Heart left ventricle (tissue), 13 donors: ENCODE results near the gene OS9.

Experiments used
- POLR2A ChIP-seq, 2 donors: fragments of 450-650 bp; IDR thresholded peaks; one replicate each; pipeline ENCODE4 v1.6.1; 2017; ENCODE audit warnings: antibody characterized with exemption in 2 of 2, mild to moderate bottlenecking in 2 of 2, moderate library complexity in 2 of 2
- TF ChIP-seq, protein P1 (sequence below), 12 donors: fragments of 200-600 bp; sonication (generic) in 4 of 12; IDR thresholded peaks; one replicate each; pipeline versions ENCODE4 v1.5.0 to v1.8.0; 2018 to 2022; ENCODE audit warnings: antibody characterized with exemption in 12 of 12, mild to moderate bottlenecking in 5 of 12
- donor health status: ischemic (EF 13 %, LVEDD 7.1; RV severe dilation, severe dysfunction).
- donor health status: DM: no; HTN: yes; CAD: no.
- donor health status: DM: no; HTN: no; CAD: no.
- donor health status: ischemic (EF 25% LVEDD 6.9; RV normal size, moderate dysfunction).
- donor health status: ischemic (EF 25% LVEDD 5.7; RV mildly dilated, moderate dysfunction).
- donor health status: ischemic (EF 35%, LVEDD 5.7; RV mildly dilated, moderate dysfunction).
- donor health status: nonischemic (EF 11% LVEDD 7.7; RV severe dilation, severe dysfunction).
- donor health status: DM: yes; HTN: yes; CAD: no.
- donor health status: PGD.
- donor health status: ischemic (EF 29% LVEDD 5.4; RV normal size, mild dysfunction).
- donor health status: nonischemic (EF 23%, LVEDD 6.1; RV moderate dilation, normal function).

DNA sequence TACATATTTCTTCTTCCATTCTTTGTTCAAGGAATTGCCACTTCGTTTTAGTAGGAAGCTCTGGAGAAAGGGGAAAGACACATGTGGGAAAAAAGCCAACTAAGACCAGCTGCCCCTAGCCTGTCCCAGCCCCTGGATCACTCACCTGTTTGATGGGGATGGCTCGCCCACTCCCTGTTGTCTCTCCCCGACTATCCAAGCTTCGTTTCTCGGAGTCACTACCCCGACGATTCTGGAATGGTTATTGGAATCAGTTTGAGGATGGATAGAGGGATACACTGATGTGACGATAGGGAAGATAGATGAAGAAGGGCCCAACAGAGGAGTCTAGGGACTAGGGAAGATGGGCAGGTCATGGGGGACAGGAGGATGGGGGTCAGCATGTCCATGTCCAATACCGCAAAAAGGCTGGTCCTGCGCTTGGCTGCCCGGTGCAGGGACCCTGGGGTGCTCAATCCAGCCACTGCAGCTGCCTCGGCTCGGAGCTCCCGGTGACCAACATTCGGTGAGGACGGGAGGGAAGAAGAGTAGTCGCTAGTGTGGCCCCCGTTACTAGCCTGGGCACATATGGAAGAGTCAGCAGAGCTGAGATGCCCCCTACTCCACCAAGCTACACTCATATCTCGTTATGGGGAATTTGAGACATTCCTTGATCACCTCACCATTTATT, 37.6 kb downstream of the OS9 start:
- TF ChIP-seq, protein P1, sequence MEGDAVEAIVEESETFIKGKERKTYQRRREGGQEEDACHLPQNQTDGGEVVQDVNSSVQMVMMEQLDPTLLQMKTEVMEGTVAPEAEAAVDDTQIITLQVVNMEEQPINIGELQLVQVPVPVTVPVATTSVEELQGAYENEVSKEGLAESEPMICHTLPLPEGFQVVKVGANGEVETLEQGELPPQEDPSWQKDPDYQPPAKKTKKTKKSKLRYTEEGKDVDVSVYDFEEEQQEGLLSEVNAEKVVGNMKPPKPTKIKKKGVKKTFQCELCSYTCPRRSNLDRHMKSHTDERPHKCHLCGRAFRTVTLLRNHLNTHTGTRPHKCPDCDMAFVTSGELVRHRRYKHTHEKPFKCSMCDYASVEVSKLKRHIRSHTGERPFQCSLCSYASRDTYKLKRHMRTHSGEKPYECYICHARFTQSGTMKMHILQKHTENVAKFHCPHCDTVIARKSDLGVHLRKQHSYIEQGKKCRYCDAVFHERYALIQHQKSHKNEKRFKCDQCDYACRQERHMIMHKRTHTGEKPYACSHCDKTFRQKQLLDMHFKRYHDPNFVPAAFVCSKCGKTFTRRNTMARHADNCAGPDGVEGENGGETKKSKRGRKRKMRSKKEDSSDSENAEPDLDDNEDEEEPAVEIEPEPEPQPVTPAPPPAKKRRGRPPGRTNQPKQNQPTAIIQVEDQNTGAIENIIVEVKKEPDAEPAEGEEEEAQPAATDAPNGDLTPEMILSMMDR (IDR thresholded peaks at IDR 0.05), result no peak
- TF ChIP-seq POLR2A (IDR thresholded peaks at IDR 0.05), result no peak
